ENCODE measurements around the gene TAS2R3.

- TF ChIP-seq BHLHE40 (IDR thresholded peaks at IDR 0.05; ENCODE audit: low read length) (no peak), NONO (IDR thresholded peaks at IDR 0.05; ENCODE audit: low read depth in 2 of 2, low read length in 1 of 2) (no peak), ZNF121 (CRISPR knock-in tag; conservative IDR thresholded peaks at IDR 0.05) (no peak), BMI1 (IDR thresholded peaks at IDR 0.05; ENCODE audit: low read length) (no peak), MAFG (tag; conservative IDR thresholded peaks at IDR 0.05) (no peak), L3MBTL2 (IDR thresholded peaks at IDR 0.05) (no peak), RCOR1 (IDR thresholded peaks at IDR 0.05; ENCODE audit: borderline replicate concordance in 1 of 2, low read depth in 2 of 2, low read length in 2 of 2) (no peak), POLR2A (conservative IDR thresholded peaks at IDR 0.05) (no peak), GATAD2A (IDR thresholded peaks at IDR 0.05) (no peak), NR1H2 (CRISPR knock-in tag; IDR thresholded peaks at IDR 0.05) (no peak), ZNF561 (CRISPR knock-in tag; conservative IDR thresholded peaks at IDR 0.05) (no peak), FOS (IDR thresholded peaks at IDR 0.05; ENCODE audit: extremely low read depth, insufficient read length) (no peak)
These were observed 32.3 kb upstream of the TAS2R3 start for GRCh38 chr7:141731476-141732149.
